Frontal cortex (tissue), 4 donors: Measurements from ENCODE around the gene MIER2. TPM values are rescaled to one million over a fixed set of nuclear protein-coding genes. Genes with fewer than 3 reads are reported as not detected.
"Not testable (repeated sequence)": the region's sequence is repeated elsewhere in the genome, so short reads cannot be mapped to it uniquely, and the experiment has no call there.

ENCODE experiments used
- DNase-seq, 2 donors: peaks; one replicate each; pipeline ENCODE4 v3.0.0; 2012; ENCODE audit warnings: low spot score in 2 of 2
- FAIRE-seq: peaks from 2 replicates; lab custom pipeline; 2012; peaks lifted over from hg19 to GRCh38; lab: Jason Lieb, UNC
- total RNA-seq: library from RNA; depleted of rRNA; stranded (reverse); fragments of >200 nt; gene quantifications from one replicate; pipeline ENCODE4 v1.2.3, GENCODE V29; 2014
- donor health status: control.
- donor health status: control.
- donor health status: control.

The MIER2 gene
- total RNA-seq, 1 donor from 2014 or later: 3.7 TPM

DNA sequence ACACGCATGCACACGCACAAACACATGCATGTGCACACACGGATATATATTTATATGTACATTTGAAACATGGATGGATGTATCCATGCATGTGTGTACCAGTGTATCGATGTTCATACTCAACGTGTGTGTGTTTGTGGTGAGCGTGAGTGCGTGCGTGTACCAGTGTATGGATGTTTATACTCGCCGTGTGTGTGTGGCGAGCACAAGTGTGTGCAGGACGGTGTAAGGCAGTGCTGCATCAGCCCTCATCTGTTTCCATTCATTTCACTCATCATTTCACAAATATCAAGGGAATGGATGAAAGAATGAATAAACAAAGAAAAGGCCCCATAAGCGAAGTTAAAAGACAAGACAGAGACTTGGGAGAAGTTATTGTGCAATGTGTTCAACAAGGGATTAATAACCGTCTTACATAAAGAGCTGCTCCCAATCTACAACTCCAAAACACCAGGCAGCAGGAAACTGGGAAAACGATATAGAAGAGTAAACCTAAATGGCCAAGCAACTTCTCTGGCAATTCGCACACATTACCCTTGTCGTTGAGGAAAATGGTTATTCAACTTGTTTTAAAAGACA is 21.7 kb upstream of the MIER2 start:
- no peak for FAIRE-seq
- DNase-seq: no peak

DNA sequence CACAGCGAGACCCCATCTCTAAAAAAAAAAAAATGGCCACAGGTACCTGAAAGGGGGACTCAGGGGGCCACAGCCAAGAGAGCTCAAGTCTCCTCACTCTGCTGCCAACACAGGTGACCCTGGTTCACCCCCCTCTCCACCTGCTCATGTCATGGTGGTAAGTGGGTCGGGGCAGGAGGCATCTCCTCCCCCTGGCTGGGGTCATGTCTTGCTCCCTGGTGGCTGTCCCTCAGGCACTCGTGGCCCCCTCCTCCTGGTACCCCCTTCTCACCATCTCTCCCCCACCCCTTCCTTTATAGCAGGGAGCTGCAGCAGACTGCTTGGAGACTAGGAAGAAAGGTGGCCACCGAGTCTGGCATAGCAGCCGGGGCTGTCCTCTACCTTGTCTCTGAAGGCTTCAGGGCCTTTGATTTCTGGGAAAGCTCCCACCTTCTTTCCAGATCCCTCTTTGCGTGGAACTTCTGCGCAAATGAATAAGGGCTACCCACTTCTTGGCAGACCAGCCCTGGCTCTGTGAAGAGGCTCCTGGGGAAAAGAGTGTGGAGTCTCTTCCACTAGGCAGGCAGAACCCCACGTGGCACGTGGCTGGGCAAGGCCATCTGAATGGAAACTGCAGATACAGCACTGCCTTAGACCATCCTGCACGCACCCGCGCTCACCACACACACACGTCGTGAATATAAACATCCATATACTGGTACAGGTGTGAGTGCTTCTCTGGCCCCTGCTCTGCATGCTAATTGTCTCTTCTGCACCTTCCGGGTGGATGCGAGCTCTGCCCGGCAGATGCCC is 20.1 kb upstream of the MIER2 start:
- DNase-seq (no peak), FAIRE-seq (no peak)

- DNase-seq: no peak
- no peak for FAIRE-seq
Observed at GRCh38 chr19:362683-363082, 18.1 kb upstream of the MIER2 start.

- DNase-seq: no peak
- no peak for FAIRE-seq
Observed at GRCh38 chr19:362154-362553, 17.6 kb upstream of the MIER2 start.

DNA sequence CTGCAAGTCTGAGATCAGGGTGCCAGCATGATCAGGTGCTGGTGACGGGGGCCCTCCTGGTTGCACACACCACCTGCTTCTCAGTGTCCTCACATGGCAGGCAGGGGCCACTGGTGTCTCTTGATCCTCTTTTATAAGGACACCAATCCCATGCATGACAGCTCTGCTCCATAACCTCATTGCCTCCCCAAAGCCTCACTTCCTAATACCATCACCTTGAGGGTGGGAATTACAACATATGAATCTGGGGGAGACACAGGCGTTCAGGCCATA is 15.0 kb upstream of the MIER2 start:
- DNase-seq (no peak), FAIRE-seq (no peak)

DNA sequence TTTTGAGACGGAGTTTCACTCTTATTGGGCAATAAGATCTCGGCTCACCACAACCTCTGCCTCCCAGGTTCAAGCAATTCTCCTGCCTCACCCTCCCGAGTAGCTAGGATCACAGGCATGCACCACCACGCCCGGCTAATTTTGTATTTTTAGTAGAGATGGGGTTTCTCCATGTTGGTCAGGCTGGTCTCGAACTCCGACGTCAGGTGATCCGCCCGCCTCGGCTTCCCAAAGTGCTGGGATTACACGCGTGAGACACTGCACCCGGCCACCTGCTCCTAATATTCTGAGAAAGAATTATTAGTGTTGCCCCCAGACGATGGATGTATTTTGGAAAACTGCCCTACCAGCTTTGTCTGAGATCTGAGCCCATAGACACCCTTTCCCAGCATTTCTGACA is 10.9 kb upstream of the MIER2 start:
- not testable (repeated sequence) for DNase-seq, FAIRE-seq

- DNase-seq: no peak
- no peak for FAIRE-seq
Observed at GRCh38 chr19:355134-355533, 10.5 kb upstream of the MIER2 start.

GRCh38 chr19:351976-352625 is 7.5 kb upstream of the MIER2 start:
- FAIRE-seq (no peak), DNase-seq (no peak)

GRCh38 chr19:347946-348861 is 3.6 kb upstream of the MIER2 start:
- no peak for FAIRE-seq
- DNase-seq: no peak

- no peak for FAIRE-seq
- no peak for DNase-seq
Observed at GRCh38 chr19:345320-345879, 804 bp upstream of the MIER2 start.

DNA sequence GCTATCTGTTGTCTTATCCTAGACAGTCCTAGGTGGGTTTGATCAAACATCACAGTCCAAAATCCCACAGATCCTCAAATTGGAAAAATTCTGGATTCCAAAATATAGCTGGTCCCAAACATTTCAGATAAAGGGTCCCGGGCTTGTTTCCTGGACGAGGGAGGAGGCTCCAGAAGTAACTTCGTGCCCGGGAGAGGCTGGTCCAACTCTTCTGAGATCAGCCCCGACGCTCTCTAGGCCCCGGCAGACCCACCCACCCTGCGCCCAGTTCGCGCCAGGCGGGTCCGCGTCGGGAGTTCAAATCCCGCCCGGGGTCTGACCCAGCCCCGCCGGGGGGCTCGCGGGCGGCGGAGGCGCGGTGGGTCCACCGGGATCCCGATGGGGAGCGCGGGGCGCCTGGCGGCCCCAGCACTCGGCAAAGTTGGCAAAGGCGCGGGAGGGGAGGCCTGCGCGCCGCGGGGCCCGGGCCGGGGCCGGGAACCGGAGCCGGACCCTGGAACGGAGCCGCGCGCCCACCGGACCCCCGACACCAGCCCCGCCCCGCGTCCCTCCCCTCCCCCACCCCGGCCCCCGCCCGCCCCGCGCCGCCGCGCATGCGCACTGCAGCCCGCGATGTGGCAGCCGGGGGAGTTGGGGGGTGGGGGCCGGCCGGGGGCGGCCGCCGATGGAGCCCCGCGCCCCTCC is 513 bp downstream of the MIER2 start:
- FAIRE-seq (no peak), DNase-seq (peak in 1 of 2 donors; percentile 85)

- DNase-seq: no peak
- FAIRE-seq: no peak
Observed at GRCh38 chr19:343451-343931, 1.1 kb downstream of the MIER2 start.

GRCh38 chr19:342801-343421 is 1.7 kb downstream of the MIER2 start:
- DNase-seq (peak in 1 of 2 donors; percentile 55), FAIRE-seq (no peak)

GRCh38 chr19:342128-342455 is 2.5 kb downstream of the MIER2 start:
- DNase-seq (no peak), FAIRE-seq (no peak)

- DNase-seq: no peak
- FAIRE-seq: no peak
Observed at GRCh38 chr19:341386-342127, 3.0 kb downstream of the MIER2 start.

DNA sequence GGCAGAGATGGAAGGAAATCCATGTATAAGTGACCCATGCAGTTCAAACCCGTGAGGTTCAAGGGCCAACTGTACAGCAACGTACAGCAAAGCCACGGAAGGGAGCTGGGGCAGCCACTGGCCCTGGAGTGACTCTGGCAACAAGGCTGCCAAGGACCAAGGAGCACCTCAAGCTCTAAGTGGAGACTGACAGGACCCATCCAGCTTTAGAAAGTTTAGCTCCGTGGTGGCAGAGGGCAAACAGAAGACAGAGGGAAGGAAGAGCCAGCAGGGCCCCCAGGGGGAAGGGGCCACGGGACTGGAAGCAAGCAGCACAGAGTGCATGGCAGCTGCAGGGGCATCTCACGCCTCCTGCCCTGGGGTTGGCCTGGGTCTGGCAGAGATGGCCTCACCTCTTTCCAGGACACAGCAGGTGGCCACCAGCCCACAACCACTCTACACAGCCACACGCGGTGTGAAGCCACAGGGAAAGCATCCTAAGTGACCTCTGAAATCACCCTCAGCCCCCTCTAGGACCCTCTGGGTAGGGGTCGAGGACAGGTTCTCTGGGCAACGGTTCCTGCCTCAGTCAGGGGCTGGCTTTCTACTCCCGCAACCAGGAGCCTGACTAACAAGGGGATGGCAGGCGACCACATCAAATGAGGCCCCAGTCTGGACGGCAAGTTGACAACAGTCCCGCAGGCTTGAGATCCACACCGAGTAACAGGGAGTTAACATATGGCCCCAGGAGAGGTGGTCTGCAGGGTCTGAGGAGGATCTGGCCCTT is 3.8 kb downstream of the MIER2 start:
- no peak for DNase-seq
- no peak for FAIRE-seq

DNA sequence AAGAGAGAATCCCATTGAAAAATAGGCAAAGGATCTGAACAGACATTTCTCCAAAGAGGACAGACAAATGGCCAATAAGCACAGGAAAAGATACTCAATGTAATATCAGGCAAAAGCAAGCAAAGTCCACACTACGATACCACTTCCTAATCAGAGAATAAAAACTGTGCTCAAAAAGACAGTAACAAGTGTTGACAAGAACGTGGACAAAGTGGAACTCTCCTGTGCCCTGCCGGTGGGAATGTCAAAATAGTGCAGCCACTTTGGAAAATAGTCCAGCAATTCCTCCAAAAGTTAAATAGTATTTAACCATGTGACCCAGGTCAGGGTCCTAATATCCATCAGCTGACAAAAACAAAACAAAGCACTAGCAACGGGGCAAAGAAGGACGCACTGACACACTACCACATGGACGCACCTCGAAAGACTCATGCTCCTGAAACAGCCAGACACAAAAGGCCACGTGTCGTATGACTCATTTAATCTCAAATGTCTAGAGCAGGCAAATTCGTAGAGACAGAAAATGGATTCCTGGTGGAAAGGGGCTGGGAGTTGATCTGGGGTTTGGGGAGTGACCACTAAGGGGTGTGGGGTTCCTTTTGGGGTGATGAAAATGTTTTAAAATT is 5.2 kb downstream of the MIER2 start:
- FAIRE-seq: no peak
- DNase-seq: no peak
